ENCODE results near the gene FERMT1. TPM values are rescaled to one million over a fixed set of nuclear protein-coding genes. Genes with fewer than 3 reads are reported as not detected.

FERMT1 gene
- total RNA-seq, 1 donor from 2014 or later = 0.75 TPM

- TF ChIP-seq CTCF (IDR thresholded peaks at IDR 0.05) = no peak
- no peaks in the 10 kb centered on the region for H3K4me1 ChIP-seq
- H3K36me3 ChIP-seq = no peaks in the 10 kb centered on the region
- no peak overlapping the region for H3K27ac ChIP-seq
- H3K9me3 ChIP-seq = no peaks in the 10 kb centered on the region
- DNase-seq (ENCODE audit: low spot score in 2 of 2) = no peak
- intact Hi-C loops (cut with DNase I) = loop anchor here (5.0 kb wide), 1 partner anchor 626 kb away; the partner anchor contains the start of gene BMP2
- H3K27me3 ChIP-seq = no peaks in the 10 kb centered on the region
- H3K4me3 ChIP-seq = no peak overlapping the region
Measured at GRCh38 chr20:6140947-6141346, 18.1 kb upstream of the FERMT1 start.

GRCh38 chr20:6135347-6135746 is 12.5 kb upstream of the FERMT1 start:
- intact Hi-C loops (cut with DNase I) = no loop called here
- no peak for DNase-seq (ENCODE audit: low spot score in 2 of 2)
- Histone ChIP-seq H3K4me3 (no peak overlapping the region), H3K4me1 (no peaks in the 10 kb centered on the region), H3K27me3 (no peaks in the 10 kb centered on the region), H3K36me3 (no peaks in the 10 kb centered on the region), H3K9me3 (no peaks in the 10 kb centered on the region), H3K27ac (no peak overlapping the region)
- TF ChIP-seq CTCF (IDR thresholded peaks at IDR 0.05) = no peak

- Histone ChIP-seq H3K9me3 (no peaks in the 10 kb centered on the region), H3K27me3 (no peaks in the 10 kb centered on the region), H3K27ac (no peak overlapping the region), H3K4me3 (no peak overlapping the region), H3K4me1 (no peaks in the 10 kb centered on the region), H3K36me3 (no peaks in the 10 kb centered on the region)
- DNase-seq (ENCODE audit: low spot score in 2 of 2) = no peak
- intact Hi-C loops (cut with DNase I) = no loop called here
- no peak for TF ChIP-seq CTCF (IDR thresholded peaks at IDR 0.05)
Measured at GRCh38 chr20:6134592-6134991, 11.8 kb upstream of the FERMT1 start.

GRCh38 chr20:6130045-6130444 is 7.2 kb upstream of the FERMT1 start:
- no peak for DNase-seq (ENCODE audit: low spot score in 2 of 2)
- Histone ChIP-seq H3K9me3 (no peaks in the 10 kb centered on the region), H3K27me3 (no peaks in the 10 kb centered on the region), H3K4me1 (no peaks in the 10 kb centered on the region), H3K36me3 (no peaks in the 10 kb centered on the region), H3K27ac (no peak overlapping the region), H3K4me3 (no peak overlapping the region)
- intact Hi-C loops (cut with DNase I) = no loop called here
- no peak for TF ChIP-seq CTCF (IDR thresholded peaks at IDR 0.05)

GRCh38 chr20:6127825-6128224 is 5.0 kb upstream of the FERMT1 start:
- intact Hi-C loops (cut with DNase I) = no loop called here
- no peaks in the 10 kb centered on the region for H3K27me3 ChIP-seq
- H3K36me3 ChIP-seq = no peaks in the 10 kb centered on the region
- no peak for TF ChIP-seq CTCF (IDR thresholded peaks at IDR 0.05)
- no peak overlapping the region for H3K27ac ChIP-seq
- H3K4me1 ChIP-seq = peaks cover 0 to 4% of the 10 kb centered on the region in 2 donors
- DNase-seq (ENCODE audit: low spot score in 2 of 2) = no peak
- no peaks in the 10 kb centered on the region for H3K9me3 ChIP-seq
- H3K4me3 ChIP-seq = no peak overlapping the region

- Histone ChIP-seq H3K4me3 (no peak overlapping the region), H3K9me3 (no peaks in the 10 kb centered on the region), H3K27me3 (no peaks in the 10 kb centered on the region), H3K27ac (no peak overlapping the region), H3K4me1 (peaks cover 0 to 4% of the 10 kb centered on the region in 2 donors), H3K36me3 (no peaks in the 10 kb centered on the region)
- no peak for TF ChIP-seq CTCF (IDR thresholded peaks at IDR 0.05)
- no peak for DNase-seq (ENCODE audit: low spot score in 2 of 2)
- intact Hi-C loops (cut with DNase I) = no loop called here
Measured at GRCh38 chr20:6126846-6127245, 4.0 kb upstream of the FERMT1 start.
